Activated T-cell treated with anti-CD3 and anti-CD28 coated beads, Interleukin-2, amount 50 U/mL, for 1 hour (primary cell): ENCODE measurements around the gene PTPRC.

Experiments
- DNase-seq: peaks from one replicate; pipeline ENCODE4 v3.0.0-alpha.2; 2020

PTPRC gene

DNA sequence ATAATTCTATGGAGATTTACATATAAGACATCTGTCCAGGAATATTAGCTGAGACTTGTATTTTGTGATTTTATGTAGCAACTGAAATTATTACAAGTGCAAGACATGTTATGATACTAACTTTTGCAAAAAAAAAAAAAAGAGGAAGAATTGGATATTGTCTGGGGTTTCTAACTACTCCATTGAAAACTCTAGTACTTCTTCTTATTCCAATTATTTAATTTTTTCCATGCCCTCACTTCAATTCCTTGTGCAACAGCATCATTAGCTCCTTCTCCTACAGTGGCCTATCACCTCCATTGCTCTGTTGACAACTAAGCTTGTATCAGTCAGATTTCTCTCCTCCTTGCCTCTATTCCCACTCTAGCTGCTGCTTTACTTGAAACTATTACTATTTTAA lies 126.6 kb downstream of the PTPRC start:
- DNase-seq = no peak

- no peak for DNase-seq
Measured at GRCh38 chr1:198771563-198772153, 132.8 kb downstream of the PTPRC start.

DNA sequence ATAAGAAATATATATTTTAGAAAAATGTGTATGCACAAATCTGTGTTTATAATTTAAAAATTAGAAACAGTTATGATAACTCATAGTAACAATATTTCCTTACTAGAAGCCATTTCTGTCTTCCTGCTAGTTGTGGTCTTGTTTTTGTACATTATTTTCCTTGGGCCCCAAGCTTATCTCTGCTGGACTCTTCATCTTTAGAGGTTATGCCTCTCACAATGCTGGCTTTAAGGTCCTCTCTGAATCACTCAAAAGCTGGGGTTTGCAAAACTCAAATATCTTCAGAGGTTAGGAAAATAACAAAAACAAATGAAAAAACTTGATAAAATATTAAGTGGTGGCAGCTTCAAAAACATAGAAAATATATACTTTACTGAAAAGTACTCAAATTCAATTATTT lies 133.8 kb downstream of the PTPRC start:
- no peak for DNase-seq

- no peak for DNase-seq
Measured at GRCh38 chr1:198773030-198773429, 134.2 kb downstream of the PTPRC start.

GRCh38 chr1:198773523-198773922 lies 134.7 kb downstream of the PTPRC start:
- no peak for DNase-seq

- DNase-seq = no peak
Measured at GRCh38 chr1:198774421-198774820, 135.6 kb downstream of the PTPRC start.

- no peak for DNase-seq
Measured at GRCh38 chr1:198775606-198776005, 136.8 kb downstream of the PTPRC start.

- DNase-seq = no peak
Measured at GRCh38 chr1:198776602-198777029, 137.8 kb downstream of the PTPRC start.

GRCh38 chr1:198778049-198778448 lies 139.2 kb downstream of the PTPRC start:
- no peak for DNase-seq

GRCh38 chr1:198780376-198780775 lies 141.5 kb downstream of the PTPRC start:
- no peak for DNase-seq

DNA sequence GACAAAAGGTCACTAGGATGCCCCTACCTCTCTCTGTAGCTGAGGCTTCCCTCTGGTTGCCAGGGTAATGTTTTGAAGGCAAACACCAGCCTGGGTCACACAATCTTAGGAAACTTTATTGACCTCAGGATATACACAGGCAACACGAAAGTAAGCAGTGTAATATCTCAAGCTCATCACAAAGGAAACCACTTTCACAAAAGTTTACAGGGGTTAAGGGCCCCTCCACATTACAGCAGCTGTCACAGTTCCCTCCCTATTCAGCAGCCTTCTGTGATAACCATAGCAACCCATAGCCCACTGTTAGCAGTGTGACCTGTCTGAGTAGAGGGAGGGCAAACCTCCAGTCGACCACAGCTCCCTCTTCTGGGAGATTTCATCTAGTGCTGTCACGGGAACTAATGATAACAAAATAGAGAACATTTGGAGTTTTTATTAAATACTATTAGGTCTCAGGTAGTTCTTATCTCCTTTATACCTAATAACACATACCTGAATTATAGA lies 149.8 kb downstream of the PTPRC start:
- no peak for DNase-seq

DNA sequence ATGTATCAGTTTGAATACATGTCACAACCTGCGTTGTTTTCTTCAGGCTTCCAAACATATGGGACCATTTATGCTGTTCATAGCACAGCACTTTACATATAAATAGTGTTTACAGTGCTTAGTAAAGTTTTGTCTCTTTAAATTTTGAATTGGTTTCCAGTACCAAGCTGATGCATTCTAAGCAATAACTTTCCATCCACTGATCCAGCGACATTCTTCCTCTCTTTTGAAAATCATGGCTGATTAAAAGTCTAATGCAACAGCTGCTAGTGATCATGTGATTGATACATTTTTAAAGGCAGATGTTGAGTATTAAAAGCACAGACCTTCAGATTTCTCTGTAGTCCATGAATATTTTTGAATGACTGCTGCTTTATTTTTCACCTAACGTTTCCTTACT lies 154.9 kb downstream of the PTPRC start:
- DNase-seq = no peak

- DNase-seq = no peak
Measured at GRCh38 chr1:198794498-198794897, 155.7 kb downstream of the PTPRC start.

- no peak for DNase-seq
Measured at GRCh38 chr1:198797656-198798055, 158.8 kb downstream of the PTPRC start.

DNA sequence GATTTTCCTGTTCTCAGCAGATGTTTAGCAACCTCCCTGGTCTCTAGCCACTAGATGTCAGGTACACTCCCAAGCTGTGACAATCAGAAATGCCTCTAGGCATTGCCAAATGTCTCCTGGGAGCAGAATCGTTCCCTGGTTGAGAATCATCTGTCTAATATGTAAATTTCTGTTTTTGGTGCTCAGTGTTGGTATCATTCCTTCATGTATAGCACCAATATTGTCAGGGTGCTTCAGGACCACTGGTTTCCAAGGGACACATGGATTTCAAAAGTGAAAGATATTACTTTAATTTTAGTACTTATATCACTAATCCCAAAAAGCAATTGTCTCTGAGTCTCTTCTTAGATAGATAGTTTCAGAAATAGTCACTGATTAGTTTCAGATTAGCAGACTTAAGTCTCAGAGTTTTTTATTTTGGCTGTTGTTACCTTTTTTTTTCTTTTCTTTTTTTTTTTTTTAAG lies 160.1 kb downstream of the PTPRC start:
- no peak for DNase-seq

- DNase-seq = no peak
Measured at GRCh38 chr1:198805498-198806151, 166.8 kb downstream of the PTPRC start.

DNA sequence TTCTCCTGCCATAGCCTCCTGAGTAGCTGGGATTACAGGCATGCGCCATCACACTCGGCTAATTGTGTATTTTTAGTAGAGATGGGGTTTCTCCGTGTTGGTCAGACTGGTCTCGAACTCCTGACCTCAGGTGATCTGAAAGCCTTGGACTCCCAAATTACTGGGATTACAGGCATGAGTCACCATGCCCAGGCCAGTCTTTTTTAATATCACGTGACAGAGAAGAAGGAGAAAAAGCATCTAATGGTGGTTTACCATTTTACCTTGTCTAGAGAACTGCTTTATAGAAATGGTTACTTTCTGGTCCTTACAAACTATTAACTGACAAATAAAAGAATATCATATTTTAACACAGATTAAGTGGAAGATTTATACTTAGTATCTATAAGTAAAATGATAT lies 168.0 kb downstream of the PTPRC start:
- DNase-seq = no peak
